22Rv1 (cell line): ENCODE data around the gene RAD51B.

Experiments used
- ZFX ChIP-seq: fragments of 450-650 bp; IDR thresholded peaks from 2 replicates; pipeline ENCODE4 v1.6.1; 2017; ENCODE audit warnings: antibody characterized with exemption, borderline replicate concordance
- TF ChIP-seq, protein P1 (sequence below): fragments of 450-650 bp; IDR thresholded peaks from 2 replicates; pipeline ENCODE4 v1.5.1; 2017; ENCODE audit warnings: mild to moderate bottlenecking

DNA sequence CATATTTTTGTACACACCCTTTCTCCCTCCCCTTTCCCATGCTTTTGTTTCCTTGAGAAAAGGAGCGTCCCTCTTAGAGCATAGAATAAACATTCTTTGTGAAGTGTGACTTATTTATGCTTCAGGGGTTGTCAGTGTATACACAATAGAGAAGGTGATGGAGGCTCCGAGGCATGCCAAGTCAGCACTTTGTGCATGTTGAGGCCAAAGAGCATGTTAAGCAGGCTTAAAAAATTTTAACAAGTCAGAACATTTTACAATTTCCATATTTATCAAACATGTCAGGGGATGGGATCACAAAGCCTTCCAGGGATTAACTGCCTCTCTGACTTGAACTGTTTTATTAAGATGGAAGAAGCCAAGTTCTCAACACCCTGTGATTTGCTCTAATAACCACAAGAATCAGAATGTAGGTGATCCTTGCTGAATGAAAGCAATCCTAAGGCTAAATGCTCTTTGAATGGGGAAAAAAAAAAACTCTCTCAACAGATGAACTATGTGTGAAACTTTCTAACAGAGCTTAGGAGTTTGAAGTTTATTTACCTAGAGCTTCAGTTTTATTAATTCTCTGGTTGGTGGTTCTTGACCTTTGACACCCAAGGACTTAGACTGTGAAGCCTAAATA lies 223.1 kb downstream of the RAD51B start:
- TF ChIP-seq, protein P1, sequence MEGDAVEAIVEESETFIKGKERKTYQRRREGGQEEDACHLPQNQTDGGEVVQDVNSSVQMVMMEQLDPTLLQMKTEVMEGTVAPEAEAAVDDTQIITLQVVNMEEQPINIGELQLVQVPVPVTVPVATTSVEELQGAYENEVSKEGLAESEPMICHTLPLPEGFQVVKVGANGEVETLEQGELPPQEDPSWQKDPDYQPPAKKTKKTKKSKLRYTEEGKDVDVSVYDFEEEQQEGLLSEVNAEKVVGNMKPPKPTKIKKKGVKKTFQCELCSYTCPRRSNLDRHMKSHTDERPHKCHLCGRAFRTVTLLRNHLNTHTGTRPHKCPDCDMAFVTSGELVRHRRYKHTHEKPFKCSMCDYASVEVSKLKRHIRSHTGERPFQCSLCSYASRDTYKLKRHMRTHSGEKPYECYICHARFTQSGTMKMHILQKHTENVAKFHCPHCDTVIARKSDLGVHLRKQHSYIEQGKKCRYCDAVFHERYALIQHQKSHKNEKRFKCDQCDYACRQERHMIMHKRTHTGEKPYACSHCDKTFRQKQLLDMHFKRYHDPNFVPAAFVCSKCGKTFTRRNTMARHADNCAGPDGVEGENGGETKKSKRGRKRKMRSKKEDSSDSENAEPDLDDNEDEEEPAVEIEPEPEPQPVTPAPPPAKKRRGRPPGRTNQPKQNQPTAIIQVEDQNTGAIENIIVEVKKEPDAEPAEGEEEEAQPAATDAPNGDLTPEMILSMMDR, result no peak
- no peak for TF ChIP-seq ZFX
